ENCODE measurements around the gene RHBDL1. TPM values are rescaled to one million over a fixed set of nuclear protein-coding genes. Genes with fewer than 3 reads are reported as not detected.

Gene RHBDL1
- total and polyA plus RNA-seq, 2 of the 8 experiments (the other 6 are each of a cell fraction or from before 2014, with no cell fraction given), result 4.0 to 8.1 TPM

DNA sequence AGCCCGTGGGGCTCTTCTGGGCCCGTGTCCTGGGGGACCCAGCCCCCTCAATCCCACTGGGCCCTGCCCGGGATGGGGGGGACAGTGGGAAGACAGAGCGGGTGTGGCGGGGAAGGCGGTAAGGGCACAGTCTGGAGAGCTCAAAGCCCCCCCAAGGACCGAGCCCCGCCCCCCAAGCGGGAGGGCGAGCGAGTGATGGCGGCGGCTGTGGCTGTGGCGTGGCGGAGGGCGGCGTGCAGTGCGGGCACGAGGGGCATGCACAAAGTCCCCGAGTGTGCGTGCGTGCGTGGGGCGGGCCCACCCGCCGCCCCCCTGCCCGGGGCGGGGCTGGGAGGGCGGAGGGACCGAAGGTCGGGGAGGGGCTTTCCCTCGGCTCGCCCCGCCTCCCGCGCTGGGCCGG lies 18.3 kb downstream of the RHBDL1 start:
- Histone ChIP-seq H2BK20ac (ENCODE audit: low read length) (no peak overlapping the region), H3K79me1 (ENCODE audit: low read depth, low read length) (peaks cover 4% of the 10 kb centered on the region; the same call in 1 of the 2 replicates), H2AFZ (ENCODE audit: low read length) (no peak overlapping the region), H3K18ac (ENCODE audit: extremely low read depth, low read length) (no peak overlapping the region), H4K5ac (ENCODE audit: insufficient read length, low read depth, low read length) (no peak overlapping the region), H3K27ac (ENCODE audit: low read depth, low read length) (no peak overlapping the region), H3K4me1 (replicated peaks in 1 of 4; ENCODE audit: control insufficient read depth in 3 of 4, insufficient read depth in 4 of 4, low read length in 3 of 4) (peaks cover 0 to 23% (median 15%) of the 10 kb centered on the region in 4 experiments; a peak in 5 of 7 replicates), H3K79me2 (ENCODE audit: control insufficient read depth in 1 of 2, insufficient read depth in 2 of 2, low read length in 2 of 2) (no peaks in the 10 kb centered on the region), H3K23me2 (ENCODE audit: low read depth, low read length) (peaks cover 15% of the 10 kb centered on the region), H3K9ac (replicated peaks in 1 of 4; ENCODE audit: extremely low read depth in 1 of 4, low read depth in 3 of 4, low read length in 3 of 4) (no peak overlapping the region), H3K4ac (replicated peaks; ENCODE audit: insufficient read length, low read depth, low read length) (no peak overlapping the region), H4K8ac (ENCODE audit: extremely low read depth, insufficient read depth, low read length) (peak overlapping the region; percentile 65; the same call in 1 of the 2 replicates), H3K56ac (replicated peaks; ENCODE audit: insufficient read length, low read depth, low read length) (no peak overlapping the region), H3K9me3 (ENCODE audit: insufficient read depth in 2 of 2, low read depth in 1 of 2, low read length in 1 of 2) (no peaks in the 10 kb centered on the region), H3K4me3 (ENCODE audit: extremely low read depth in 1 of 4, insufficient read depth in 2 of 4, low read depth in 3 of 4, low read length in 4 of 4) (peak overlapping the region; percentile 43 to 78 (median 48)), H3K14ac (ENCODE audit: insufficient read length) (no peak overlapping the region), H2BK120ac (replicated peaks; ENCODE audit: low read depth, low read length) (no peak overlapping the region), H3K4me2 (ENCODE audit: insufficient read depth in 1 of 2, low read depth in 2 of 2, low read length in 2 of 2) (peak overlapping the region; percentile 87 to 95), H2BK15ac (ENCODE audit: low read length) (no peak overlapping the region), H3K36me3 (ENCODE audit: control insufficient read depth in 2 of 4, insufficient read depth in 4 of 4, low read length in 3 of 4) (no peaks in the 10 kb centered on the region), H4K20me1 (replicated peaks in 1 of 2; ENCODE audit: control insufficient read depth in 1 of 2, insufficient read depth in 2 of 2, low read length in 2 of 2) (peaks cover 0 to 8% of the 10 kb centered on the region in 2 experiments), H4K91ac (replicated peaks; ENCODE audit: insufficient read length, low read length) (no peak overlapping the region), H2AK5ac (ENCODE audit: low read depth, low read length) (no peak overlapping the region), H3K27me3 (replicated peaks in 1 of 4; ENCODE audit: control insufficient read depth in 3 of 4, extremely low read depth in 1 of 4, insufficient read depth in 3 of 4, low read length in 3 of 4) (peaks cover 1 to 59% (median 36%) of the 10 kb centered on the region in 4 experiments), H3K23ac (ENCODE audit: insufficient read length) (no peak overlapping the region), H2BK5ac (ENCODE audit: low read depth, low read length) (no peak overlapping the region), H2BK12ac (ENCODE audit: low read depth, low read length) (no peak overlapping the region)
- 18% methylated on average over 8 of the region's 37 CpGs; no CpG with 5 or more reads in 1 of the 2 experiments for WGBS, 2 experiments (ENCODE audit: extremely low coverage in 1 of 2, insufficient coverage in 1 of 2, insufficient read length in 1 of 2, insufficient replicate concordance in 2 of 2, low coverage in 1 of 2, low lambda C conversion rate in 2 of 2, missing lambda C conversion rate in 1 of 2)
- no peak for FAIRE-seq
- POLR2A ChIA-PET (ENCODE audit: partially characterized antibody), result interaction anchor here (1.1 to 4.6 kb wide), 4 partner anchors 11 to 28 kb away, joined by 5 to 48 read pairs (median 8); partner anchors contain the start of genes ANTKMT, JMJD8, RHBDL1 and STUB1
- DNase-seq (ENCODE audit: low read depth in 1 of 2, low spot score in 2 of 2), result peak in 1 of 2 experiments; percentile 62
- CTCF ChIA-PET (ENCODE audit: partially characterized antibody), result interaction anchor here (0.9 to 2.0 kb wide), 3 partner anchors 12 to 92 kb away, joined by 3 to 7 read pairs (median 6); no protein-coding TSS in a partner anchor
- TF ChIP-seq, protein P1, sequence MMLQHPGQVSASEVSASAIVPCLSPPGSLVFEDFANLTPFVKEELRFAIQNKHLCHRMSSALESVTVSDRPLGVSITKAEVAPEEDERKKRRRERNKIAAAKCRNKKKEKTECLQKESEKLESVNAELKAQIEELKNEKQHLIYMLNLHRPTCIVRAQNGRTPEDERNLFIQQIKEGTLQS (IDR thresholded peaks at IDR 0.05; ENCODE audit: insufficient read depth, low read depth, low read length), result no peak
- TF ChIP-seq RBBP5 (IDR thresholded peaks at IDR 0.05; ENCODE audit: borderline replicate concordance, low read depth, low read length) (no peak), BCL11A (IDR thresholded peaks at IDR 0.05; ENCODE audit: low read depth in 2 of 2, low read length in 2 of 2) (no peak), JUN (IDR thresholded peaks at IDR 0.05; ENCODE audit: low read depth, low read length) (no peak), JUND (IDR thresholded peaks at IDR 0.05; ENCODE audit: low read length) (no peak), SP2 (IDR thresholded peaks at IDR 0.05; ENCODE audit: low read length) (no peak), RXRA (IDR thresholded peaks at IDR 0.05; ENCODE audit: insufficient read depth, low read depth, low read length) (no peak), KDM5A (IDR thresholded peaks at IDR 0.05; ENCODE audit: low read length) (no peak)
- TF ChIP-seq, protein P2, sequence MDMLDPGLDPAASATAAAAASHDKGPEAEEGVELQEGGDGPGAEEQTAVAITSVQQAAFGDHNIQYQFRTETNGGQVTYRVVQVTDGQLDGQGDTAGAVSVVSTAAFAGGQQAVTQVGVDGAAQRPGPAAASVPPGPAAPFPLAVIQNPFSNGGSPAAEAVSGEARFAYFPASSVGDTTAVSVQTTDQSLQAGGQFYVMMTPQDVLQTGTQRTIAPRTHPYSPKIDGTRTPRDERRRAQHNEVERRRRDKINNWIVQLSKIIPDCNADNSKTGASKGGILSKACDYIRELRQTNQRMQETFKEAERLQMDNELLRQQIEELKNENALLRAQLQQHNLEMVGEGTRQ (IDR thresholded peaks at IDR 0.05; ENCODE audit: low read length), result no peak
- TF ChIP-seq, protein P3, sequence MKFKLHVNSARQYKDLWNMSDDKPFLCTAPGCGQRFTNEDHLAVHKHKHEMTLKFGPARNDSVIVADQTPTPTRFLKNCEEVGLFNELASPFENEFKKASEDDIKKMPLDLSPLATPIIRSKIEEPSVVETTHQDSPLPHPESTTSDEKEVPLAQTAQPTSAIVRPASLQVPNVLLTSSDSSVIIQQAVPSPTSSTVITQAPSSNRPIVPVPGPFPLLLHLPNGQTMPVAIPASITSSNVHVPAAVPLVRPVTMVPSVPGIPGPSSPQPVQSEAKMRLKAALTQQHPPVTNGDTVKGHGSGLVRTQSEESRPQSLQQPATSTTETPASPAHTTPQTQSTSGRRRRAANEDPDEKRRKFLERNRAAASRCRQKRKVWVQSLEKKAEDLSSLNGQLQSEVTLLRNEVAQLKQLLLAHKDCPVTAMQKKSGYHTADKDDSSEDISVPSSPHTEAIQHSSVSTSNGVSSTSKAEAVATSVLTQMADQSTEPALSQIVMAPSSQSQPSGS (IDR thresholded peaks at IDR 0.05; ENCODE audit: low read length), result no peak
